HG03175 (cell line): Measurements from ENCODE around the gene ZNF276.
"Not testable (repeated sequence)": the region's sequence is repeated elsewhere in the genome, so short reads cannot be mapped to it uniquely, and the experiment has no call there.

Experiments
- ATAC-seq: cut with Tn5 transposase; IDR thresholded peaks from one replicate; pipeline ENCODE4 v1.9.1; 2021; ENCODE audit warnings: mild to moderate bottlenecking, moderate library complexity; ENCODE audit not compliant: unreplicated experiment

ZNF276 gene

DNA sequence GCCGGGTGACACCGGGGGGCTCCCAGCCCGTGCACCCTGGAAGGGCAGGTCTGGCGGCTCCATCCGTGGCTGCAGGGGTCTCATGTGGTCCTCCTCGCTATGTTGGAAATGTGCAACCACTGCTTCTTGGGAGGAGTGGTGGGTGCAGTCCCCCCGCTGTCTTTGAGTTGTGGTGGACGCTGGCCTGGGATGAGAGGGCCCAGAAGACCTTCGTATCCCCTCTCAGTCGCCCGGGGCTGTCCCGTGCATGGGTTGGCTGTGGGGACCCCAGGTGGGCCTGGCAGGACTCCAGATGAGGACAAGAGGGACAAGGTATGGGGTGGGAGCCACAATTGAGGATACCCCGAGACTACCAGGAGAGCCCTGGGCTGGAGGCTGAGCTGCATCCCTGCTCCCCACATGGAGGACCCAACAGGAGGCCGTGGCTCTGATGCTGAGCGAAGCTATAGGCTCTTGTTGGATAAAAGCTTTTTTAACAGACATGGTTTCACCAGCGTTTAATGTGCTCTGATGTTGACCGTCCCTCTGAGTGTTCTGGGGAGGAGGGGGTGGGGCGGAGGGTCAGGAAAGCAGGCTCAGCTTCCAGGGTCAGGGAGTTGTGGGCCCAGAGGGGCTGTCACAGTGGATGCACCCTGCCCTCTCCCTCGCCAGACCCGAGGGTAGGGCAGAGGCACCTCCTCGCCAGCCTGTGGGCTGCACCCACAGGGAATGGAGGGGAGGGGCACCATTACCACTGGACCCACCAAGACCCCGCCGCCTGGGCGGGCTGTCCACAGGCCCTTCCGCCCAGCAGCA lies 25.3 kb upstream of the ZNF276 start:
- ATAC-seq, result no peak

- no peak for ATAC-seq
Measured at GRCh38 chr16:89696670-89697128, 24.6 kb upstream of the ZNF276 start.

DNA sequence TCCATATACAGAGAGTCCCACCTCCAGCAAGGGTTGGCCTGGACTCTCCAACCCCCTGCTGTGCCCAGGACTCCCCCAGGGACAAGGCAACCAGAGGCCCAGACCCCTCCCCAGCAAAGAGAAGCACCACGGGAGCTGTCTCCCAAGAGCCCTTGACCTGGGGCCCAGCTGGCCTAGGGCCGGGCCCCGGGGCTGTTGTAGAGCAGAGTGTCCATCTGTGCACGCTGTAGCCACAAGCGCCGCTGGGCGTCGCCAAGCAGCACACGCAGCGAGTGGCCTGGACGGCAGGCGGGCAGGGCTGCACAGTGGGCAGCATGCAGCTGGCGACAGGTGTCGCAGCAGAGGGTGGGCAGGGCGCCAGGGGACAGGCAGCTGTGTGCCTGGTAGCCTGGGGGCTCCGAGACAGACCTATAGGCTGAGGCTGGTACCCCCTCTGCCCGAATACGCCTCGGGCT lies 24.1 kb upstream of the ZNF276 start:
- no peak for ATAC-seq

DNA sequence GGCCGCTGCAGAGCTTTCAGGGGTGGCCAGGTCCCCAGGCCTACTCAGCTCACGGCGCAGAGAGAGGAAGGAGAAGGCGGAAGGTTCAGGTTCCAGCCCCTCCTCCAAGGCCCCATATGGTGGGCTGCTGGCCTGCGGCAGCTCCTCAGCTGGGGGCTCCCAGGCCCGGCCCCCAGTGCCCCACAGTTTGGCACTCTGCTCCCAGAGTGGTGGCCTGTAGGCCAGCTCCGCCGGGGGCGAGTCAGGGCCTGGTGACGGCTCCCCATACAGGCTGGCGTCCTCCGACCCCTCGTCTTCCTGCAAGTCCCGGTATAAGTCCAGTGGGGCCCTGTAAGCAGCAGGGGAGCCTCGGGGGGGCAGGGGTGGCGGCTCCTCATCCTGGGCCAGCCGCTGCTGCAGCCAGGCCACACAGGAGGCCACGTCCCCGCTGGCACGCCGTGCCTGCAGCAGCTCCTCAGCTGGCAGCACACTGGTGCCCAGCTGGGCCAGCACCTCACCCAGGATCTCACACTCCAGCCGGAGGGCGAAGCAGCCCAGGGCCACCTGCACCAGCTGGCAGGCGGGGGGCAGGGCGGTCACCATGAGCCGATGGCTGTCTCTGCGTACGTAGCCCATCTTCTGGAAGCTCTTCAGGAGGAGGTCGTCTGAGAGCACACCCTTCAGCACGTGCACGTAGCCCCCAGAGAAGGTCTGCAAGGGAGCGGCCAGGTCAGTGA lies 23.6 kb upstream of the ZNF276 start:
- no peak for ATAC-seq

DNA sequence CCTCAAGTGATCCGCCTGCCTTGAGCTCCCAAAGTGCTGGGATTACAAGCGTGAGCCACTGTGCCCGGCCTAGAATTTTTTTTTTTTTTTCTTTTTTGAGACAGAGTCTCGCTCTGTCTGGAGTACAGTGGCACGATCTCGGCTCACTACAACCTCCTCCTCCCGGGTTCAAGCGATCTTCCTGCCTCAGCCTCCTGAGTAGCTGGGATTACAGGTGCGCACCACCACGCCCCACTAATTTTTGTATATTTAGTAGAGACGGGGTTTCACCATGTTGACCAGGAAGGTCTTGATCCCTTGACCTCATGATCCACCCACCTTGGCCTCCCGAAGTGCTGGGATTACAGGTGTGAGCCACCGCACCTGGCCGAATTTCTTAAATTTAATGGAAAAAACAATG lies 22.6 kb upstream of the ZNF276 start:
- ATAC-seq, result not testable (repeated sequence)

GRCh38 chr16:89699629-89700099 lies 21.7 kb upstream of the ZNF276 start:
- not testable (repeated sequence) for ATAC-seq

- ATAC-seq, result peak; percentile 57
Measured at GRCh38 chr16:89700100-89700648, 21.2 kb upstream of the ZNF276 start.

GRCh38 chr16:89700649-89701424 lies 20.5 kb upstream of the ZNF276 start:
- no peak for ATAC-seq

DNA sequence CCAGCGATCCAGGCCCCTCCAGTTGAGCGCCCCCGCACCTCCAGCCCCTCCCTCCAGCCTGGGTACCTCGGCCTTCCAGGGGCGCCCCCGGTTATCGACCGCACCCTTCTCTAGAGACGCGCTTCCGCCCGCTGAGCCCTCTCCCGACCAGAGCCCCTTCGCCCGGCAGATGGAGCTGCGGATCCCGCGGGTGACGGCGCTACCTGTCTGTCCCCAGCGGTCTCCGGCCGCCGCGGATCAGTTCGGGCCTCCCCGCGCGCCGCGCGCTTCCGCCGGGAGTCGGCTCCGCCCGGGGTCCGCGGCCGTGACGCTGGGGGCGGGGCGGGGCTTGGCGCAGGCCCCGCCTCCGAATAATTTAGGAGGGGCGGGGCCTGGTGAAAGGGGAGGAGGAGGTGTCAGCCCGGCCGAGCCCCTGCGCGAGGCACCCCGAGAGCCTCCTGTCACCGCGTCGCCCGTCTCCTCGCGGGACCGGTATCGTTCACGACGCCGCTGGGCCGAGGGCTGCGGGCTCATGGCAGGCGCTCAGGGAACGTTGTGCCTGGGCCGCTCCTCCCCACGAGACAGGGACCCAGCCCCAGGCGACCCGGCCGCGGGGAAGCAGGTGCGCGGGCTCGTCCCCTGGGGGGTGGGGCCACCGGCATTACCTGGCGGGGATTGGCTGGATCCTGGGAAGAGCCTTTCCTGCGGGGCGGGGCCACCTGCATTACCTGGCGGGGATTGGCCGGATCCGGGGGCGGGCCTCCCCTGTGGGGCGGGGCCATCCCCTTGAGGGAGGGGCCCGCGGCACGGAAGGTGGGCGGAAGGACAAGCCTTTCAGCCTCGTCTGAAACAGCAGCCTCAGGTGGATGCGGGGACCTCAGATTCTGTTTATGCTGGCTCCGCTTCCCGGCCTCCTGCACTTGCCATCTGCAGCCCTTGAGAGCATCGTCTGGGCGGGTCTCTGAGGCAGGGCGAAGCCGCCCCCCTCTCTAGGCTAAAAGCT lies 19.6 kb upstream of the ZNF276 start, which contains the start of gene SPATA2L:
TSS of gene SPATA2L (minus strand) at position 281 of the 982 bp plus-strand sequence. CDS start 473 bp downstream, outside the sequence.
- peak; percentile 65 for ATAC-seq

DNA sequence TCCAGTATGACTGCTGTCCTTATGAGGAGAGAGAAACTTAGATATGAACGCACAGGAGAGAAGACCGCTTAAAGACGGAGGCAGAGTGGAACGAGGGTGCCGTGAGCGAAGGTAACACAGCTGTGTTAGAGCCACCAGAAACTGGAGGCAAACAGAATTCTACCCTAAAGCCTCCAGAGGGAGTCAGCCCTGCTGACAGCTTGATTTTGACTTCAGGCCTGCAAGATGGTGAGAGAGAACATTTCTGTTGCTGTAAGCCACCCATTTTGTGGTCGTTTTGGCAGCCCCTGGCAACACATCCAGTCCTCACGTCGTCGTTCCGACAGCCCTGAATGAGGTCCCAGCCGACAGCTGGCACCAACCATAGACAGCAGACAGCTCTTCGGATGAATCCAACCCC lies 17.1 kb upstream of the ZNF276 start:
- no peak for ATAC-seq

DNA sequence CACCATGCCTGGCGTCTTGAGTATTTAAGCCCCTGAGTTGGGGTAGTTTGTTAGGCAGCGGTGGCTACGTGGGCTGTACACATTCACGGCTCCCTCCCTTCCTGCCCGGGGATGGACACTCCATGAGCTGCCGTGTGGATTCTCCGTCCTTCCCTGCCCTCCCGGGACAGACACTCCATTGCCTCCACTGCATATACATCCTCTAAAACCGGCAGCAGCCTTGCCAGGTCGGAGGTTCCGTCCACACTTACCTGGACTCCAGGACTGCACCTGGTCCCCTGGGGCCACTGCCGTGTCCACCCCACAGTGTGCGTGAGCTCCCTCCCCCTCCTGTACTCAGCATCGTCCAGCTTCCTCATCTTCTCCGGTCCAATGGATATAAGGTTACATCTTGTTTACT lies 16.3 kb upstream of the ZNF276 start:
- ATAC-seq, result no peak

DNA sequence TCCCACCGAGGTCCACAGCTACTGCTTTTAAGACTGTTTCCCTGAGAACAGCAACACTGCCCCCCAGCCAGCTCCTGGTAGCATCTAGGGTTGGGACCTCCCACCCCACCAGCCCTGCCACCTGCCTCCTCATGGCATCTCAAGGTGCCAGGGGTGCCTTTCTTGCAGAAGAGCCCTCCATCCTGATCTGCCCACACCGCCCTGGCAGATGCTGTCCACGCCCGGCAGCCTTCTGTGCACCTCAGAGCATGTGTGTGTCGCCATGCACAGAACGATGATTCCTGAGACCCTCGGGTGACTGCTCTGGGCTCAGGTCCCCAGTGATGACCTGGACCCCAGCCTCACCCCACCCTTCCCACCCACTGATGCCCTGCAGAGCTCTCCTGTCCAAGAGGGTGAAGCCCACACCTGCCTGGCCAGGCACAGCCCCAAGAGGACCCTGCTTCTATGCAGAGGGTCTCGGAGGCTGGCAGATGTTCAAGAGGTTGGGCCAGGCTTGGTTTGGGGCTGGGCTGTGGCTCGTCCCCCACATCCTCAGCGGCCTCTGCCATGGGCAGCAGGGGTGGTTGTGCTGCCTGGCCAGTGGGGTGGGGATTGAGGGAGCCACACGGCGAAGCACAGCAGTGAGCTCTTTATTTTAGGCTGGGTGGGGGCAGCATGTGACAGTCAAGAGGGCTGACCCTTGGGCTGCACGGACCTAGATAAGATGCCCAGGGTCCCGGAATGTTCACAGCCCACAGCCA lies 14.6 kb upstream of the ZNF276 start:
- ATAC-seq, result no peak

- no peak for ATAC-seq
Measured at GRCh38 chr16:89707695-89708094, 13.6 kb upstream of the ZNF276 start.

- ATAC-seq, result no peak
Measured at GRCh38 chr16:89708481-89708931, 12.8 kb upstream of the ZNF276 start.

- no peak for ATAC-seq
Measured at GRCh38 chr16:89709166-89709565, 12.2 kb upstream of the ZNF276 start.

GRCh38 chr16:89709716-89710432 lies 11.5 kb upstream of the ZNF276 start:
- ATAC-seq, result no peak

- no peak for ATAC-seq
Measured at GRCh38 chr16:89710709-89711564, 10.4 kb upstream of the ZNF276 start.
